ENCODE results near the gene DLL4. TPM values are rescaled to one million over a fixed set of nuclear protein-coding genes. Genes with fewer than 3 reads are reported as not detected.

Gene DLL4
- total RNA-seq, 1 donor from 2014 or later = 0.54 TPM

- no peak for DNase-seq (ENCODE audit: extremely low spot score, unreplicated experiment)
- no peaks in the 10 kb centered on the region for H3K9me3 Mint-ChIP-seq (ENCODE audit: unreplicated experiment)
- TF ChIP-seq, protein P1, sequence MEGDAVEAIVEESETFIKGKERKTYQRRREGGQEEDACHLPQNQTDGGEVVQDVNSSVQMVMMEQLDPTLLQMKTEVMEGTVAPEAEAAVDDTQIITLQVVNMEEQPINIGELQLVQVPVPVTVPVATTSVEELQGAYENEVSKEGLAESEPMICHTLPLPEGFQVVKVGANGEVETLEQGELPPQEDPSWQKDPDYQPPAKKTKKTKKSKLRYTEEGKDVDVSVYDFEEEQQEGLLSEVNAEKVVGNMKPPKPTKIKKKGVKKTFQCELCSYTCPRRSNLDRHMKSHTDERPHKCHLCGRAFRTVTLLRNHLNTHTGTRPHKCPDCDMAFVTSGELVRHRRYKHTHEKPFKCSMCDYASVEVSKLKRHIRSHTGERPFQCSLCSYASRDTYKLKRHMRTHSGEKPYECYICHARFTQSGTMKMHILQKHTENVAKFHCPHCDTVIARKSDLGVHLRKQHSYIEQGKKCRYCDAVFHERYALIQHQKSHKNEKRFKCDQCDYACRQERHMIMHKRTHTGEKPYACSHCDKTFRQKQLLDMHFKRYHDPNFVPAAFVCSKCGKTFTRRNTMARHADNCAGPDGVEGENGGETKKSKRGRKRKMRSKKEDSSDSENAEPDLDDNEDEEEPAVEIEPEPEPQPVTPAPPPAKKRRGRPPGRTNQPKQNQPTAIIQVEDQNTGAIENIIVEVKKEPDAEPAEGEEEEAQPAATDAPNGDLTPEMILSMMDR (IDR thresholded peaks at IDR 0.05) = no peak
- peaks cover 36% of the 10 kb centered on the region for H3K4me1 Mint-ChIP-seq (ENCODE audit: unreplicated experiment)
- H3K27me3 Mint-ChIP-seq (ENCODE audit: unreplicated experiment) = peaks cover 60% of the 10 kb centered on the region
- H3K4me3 Mint-ChIP-seq (ENCODE audit: unreplicated experiment) = peak overlapping the region; percentile 76
- H3K27ac Mint-ChIP-seq (ENCODE audit: unreplicated experiment) = no peak overlapping the region
- no peaks in the 10 kb centered on the region for H3K36me3 Mint-ChIP-seq (ENCODE audit: unreplicated experiment)
Measured at GRCh38 chr15:40927873-40928806, 1.0 kb upstream of the DLL4 start.

GRCh38 chr15:40929660-40930429 lies 705 bp downstream of the DLL4 start:
- Mint-ChIP-seq H3K4me3 (ENCODE audit: unreplicated experiment) (peak overlapping the region; percentile 76), H3K27ac (ENCODE audit: unreplicated experiment) (no peak overlapping the region)

DNA sequence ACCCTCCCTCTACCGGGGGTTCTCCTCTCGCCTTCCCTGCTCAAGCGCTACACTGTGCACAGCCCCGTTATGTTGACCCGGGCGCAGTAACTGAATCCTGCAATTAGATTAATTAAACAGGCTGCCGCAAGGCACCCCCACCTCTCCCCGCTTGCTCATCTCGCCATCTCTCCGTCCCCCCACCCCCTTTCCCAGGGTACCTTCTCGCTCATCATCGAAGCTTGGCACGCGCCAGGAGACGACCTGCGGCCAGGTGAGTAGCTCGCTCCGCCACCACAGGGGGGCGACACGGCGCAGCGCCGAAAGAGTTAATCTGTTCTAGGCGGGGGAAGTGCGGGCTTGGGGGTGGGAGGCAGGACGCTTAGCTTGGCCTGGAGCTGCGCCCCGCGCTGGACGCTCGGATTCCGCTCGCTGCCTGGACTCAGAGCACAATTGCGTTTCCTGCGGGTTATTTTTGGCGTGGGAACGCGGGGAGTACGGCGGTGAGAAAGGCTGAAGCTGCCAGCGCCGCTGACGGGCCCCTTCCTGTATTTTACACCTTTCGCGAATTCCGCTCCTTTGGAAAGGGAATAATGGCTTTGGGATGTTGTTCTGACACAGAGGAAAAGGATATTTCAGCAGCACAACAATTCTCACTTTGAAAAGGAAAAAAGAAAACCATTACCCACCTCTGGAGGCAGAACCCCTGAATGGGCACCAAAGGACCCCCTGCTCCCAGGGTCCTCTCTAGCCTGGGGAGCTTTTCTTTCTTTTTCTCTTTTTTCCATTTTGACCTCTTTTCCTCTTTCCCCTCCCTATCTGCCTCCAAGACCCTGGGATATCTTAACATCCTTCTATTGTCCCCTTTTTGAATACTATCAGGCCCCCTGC lies 1.5 kb downstream of the DLL4 start:
- Mint-ChIP-seq H3K27me3 (ENCODE audit: unreplicated experiment) (peaks cover 50% of the 10 kb centered on the region), H3K9me3 (ENCODE audit: unreplicated experiment) (no peaks in the 10 kb centered on the region), H3K36me3 (ENCODE audit: unreplicated experiment) (no peaks in the 10 kb centered on the region), H3K4me1 (ENCODE audit: unreplicated experiment) (peaks cover 36% of the 10 kb centered on the region), H3K27ac (ENCODE audit: unreplicated experiment) (no peak overlapping the region), H3K4me3 (ENCODE audit: unreplicated experiment) (peak overlapping the region; percentile 76)
- TF ChIP-seq, protein P1 (IDR thresholded peaks at IDR 0.05) = peak; percentile 46
- no peak for DNase-seq (ENCODE audit: extremely low spot score, unreplicated experiment)

More at GRCh38 chr15:40929660-40930429, 705 bp downstream of the DLL4 start:
- Mint-ChIP-seq H3K9me3 (ENCODE audit: unreplicated experiment) (no peaks in the 10 kb centered on the region), H3K27me3 (ENCODE audit: unreplicated experiment) (peaks cover 57% of the 10 kb centered on the region), H3K36me3 (ENCODE audit: unreplicated experiment) (no peaks in the 10 kb centered on the region), H3K4me1 (ENCODE audit: unreplicated experiment) (peaks cover 36% of the 10 kb centered on the region)
- TF ChIP-seq, protein P1 (IDR thresholded peaks at IDR 0.05) = no peak
- DNase-seq (ENCODE audit: extremely low spot score, unreplicated experiment) = no peak

DNA sequence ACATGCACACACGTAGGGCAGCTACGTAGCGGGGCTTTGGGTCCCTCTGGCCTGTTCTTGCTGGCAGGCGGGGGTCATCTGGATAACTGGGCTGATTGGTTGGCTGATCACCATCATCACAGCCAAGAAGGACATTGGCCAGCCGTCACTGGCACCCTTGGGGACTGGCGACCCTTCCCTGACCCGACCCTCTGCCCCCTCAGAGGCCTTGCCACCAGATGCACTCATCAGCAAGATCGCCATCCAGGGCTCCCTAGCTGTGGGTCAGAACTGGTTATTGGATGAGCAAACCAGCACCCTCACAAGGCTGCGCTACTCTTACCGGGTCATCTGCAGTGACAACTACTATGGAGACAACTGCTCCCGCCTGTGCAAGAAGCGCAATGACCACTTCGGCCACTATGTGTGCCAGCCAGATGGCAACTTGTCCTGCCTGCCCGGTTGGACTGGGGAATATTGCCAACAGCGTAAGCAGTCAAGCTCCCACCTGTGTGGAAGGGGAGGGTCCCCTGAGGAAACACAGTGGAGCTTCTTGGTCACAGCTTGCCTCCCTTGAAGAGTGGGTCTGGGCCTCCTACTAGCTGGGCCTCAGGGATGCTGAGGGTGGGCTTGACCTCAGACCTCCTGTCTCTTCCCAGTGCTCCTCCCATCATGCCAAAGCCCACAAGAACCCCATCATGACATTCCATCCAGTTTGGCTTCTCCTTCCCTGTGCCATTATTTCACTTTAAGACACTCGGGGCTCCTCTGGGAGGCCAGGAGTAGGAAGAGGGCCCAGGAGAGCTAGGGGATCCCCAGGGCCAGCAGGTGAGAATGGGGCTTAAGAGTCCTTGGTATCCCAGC lies 2.4 kb downstream of the DLL4 start:
- H3K36me3 Mint-ChIP-seq (ENCODE audit: unreplicated experiment) = no peaks in the 10 kb centered on the region
- no peak overlapping the region for H3K27ac Mint-ChIP-seq (ENCODE audit: unreplicated experiment)
- no peak overlapping the region for H3K4me3 Mint-ChIP-seq (ENCODE audit: unreplicated experiment)
- peaks cover 33% of the 10 kb centered on the region for H3K4me1 Mint-ChIP-seq (ENCODE audit: unreplicated experiment)
- DNase-seq (ENCODE audit: extremely low spot score, unreplicated experiment) = no peak
- peaks cover 46% of the 10 kb centered on the region for H3K27me3 Mint-ChIP-seq (ENCODE audit: unreplicated experiment)
- TF ChIP-seq, protein P1 (IDR thresholded peaks at IDR 0.05) = no peak
- no peaks in the 10 kb centered on the region for H3K9me3 Mint-ChIP-seq (ENCODE audit: unreplicated experiment)
